Muscle of leg (tissue), 16 donors: ENCODE measurements around the gene TIMELESS. TPM values are rescaled to one million over a fixed set of nuclear protein-coding genes. Genes with fewer than 3 reads are reported as not detected.
A peak's percentile ranks its signal among the peaks of the same experiment; 100 is the strongest.
"Not testable (repeated sequence)": the region's sequence is repeated elsewhere in the genome, so short reads cannot be mapped to it uniquely, and the experiment has no call there.

ENCODE experiments used
- DNase-seq: peaks from one replicate; pipeline ENCODE4 v3.0.0; 2013
- H3K27ac ChIP-seq: one replicate; pipeline ENCODE4 v1.5.1; 2013; ENCODE audit warnings: mild to moderate bottlenecking, low read length, control low read depth
- H3K27me3 ChIP-seq: one replicate; pipeline ENCODE4 v1.6.1; 2013; ENCODE audit warnings: low read length; ENCODE audit not compliant: control insufficient read depth, insufficient read depth
- H3K36me3 ChIP-seq: one replicate; pipeline ENCODE4 v1.6.1; 2013; ENCODE audit warnings: low read length; ENCODE audit not compliant: control insufficient read depth, insufficient read depth
- H3K4me1 ChIP-seq: one replicate; pipeline ENCODE4 v1.6.1; 2013; ENCODE audit warnings: low read length; ENCODE audit not compliant: control insufficient read depth, insufficient read depth
- H3K4me3 ChIP-seq: one replicate; pipeline ENCODE4 v1.5.1; 2013; ENCODE audit warnings: low read length, control low read depth
- H3K9me3 ChIP-seq: replicated peaks from 2 replicates; pipeline ENCODE4 v1.6.1; 2013; ENCODE audit warnings: low read depth, low read length; ENCODE audit not compliant: control insufficient read depth
- WGBS: methylation state at CpG from one replicate; pipeline ENCODE4 v1.1.5; 2013; ENCODE audit warnings: missing lambda C conversion rate; ENCODE audit not compliant: insufficient coverage; 5-methylcytosine and 5-hydroxymethylcytosine counted together
- long read RNA-seq, 11 donors: transcript quantifications; one replicate each; lab custom pipeline, GENCODE V29; 2026
- polyA plus RNA-seq, 8 donors: library from polyadenylated mRNA; unstranded; fragments of 120-200 nt; gene quantifications; one replicate each; pipeline versions ENCODE4 v1.2.1 to v1.2.3, GENCODE V29; 2013; ENCODE audit warnings: inconsistent platforms in 1 of 8, low replicate concordance in 1 of 8; ENCODE audit not compliant: insufficient read length in 8 of 8, insufficient read depth in 1 of 8
- total RNA-seq: library from RNA; stranded (reverse); fragments of 120-200 nt; gene quantifications from one replicate; pipeline ENCODE4 v1.2.4, GENCODE V29; 2013

TIMELESS gene
- total RNA-seq (5.2 TPM), polyA plus RNA-seq (10 to 100 TPM; 14.5 to 22.8 (median 16.7) TPM)
- long read RNA-seq, donor 1, full-length matches to known transcripts = 1 of 1 reads
- long read RNA-seq, donor 1, partial matches to known transcripts = 0 of 1 reads
- long read RNA-seq, donor 1, other reads (novel, unspliced or antisense) = 0 of 1 reads
- long read RNA-seq, donor 2 = 0 reads
- long read RNA-seq, donor 3 = 0 reads
- long read RNA-seq, donor 4 = 0 reads
- long read RNA-seq, donor 5, full-length matches to known transcripts = 1 of 7 reads
- long read RNA-seq, donor 5, partial matches to known transcripts = 6 of 7 reads
- long read RNA-seq, donor 5, other reads (novel, unspliced or antisense) = 0 of 7 reads
- long read RNA-seq, donor 6 = 0 reads
- long read RNA-seq, donor 7 = 0 reads
- long read RNA-seq, donor 8, full-length matches to known transcripts = 1 of 12 reads
- long read RNA-seq, donor 8, partial matches to known transcripts = 11 of 12 reads
- long read RNA-seq, donor 8, other reads (novel, unspliced or antisense) = 0 of 12 reads
- long read RNA-seq, donor 9 = 0 reads
- long read RNA-seq, donor 10 = 0 reads
- long read RNA-seq, donor 11 = 0 reads

GRCh38 chr12:56448860-56449621 is at the start of gene TIMELESS:
TSS of gene TIMELESS (minus strand) at chr12:56449426. CDS start at chr12:56434170, 15,256 bp downstream.
- Histone ChIP-seq H3K4me1 (peaks cover 7% of the 10 kb centered on the region), H3K27me3 (no peaks in the 10 kb centered on the region)
- under 1% methylated on average over 54 of the region's 58 CpGs for WGBS

GRCh38 chr12:56498126-56498902 is 49.1 kb upstream of the TIMELESS start:
- 39% methylated on average over 4 of the region's 14 CpGs for WGBS
- H3K4me3 ChIP-seq = not testable (repeated sequence)

More at GRCh38 chr12:56448860-56449621, at the start of gene TIMELESS:
- H3K27ac ChIP-seq = peak within 1 kb of the TSS; percentile 97
- peak within 1 kb of the TSS; percentile 77 for H3K4me3 ChIP-seq
- DNase-seq = peak; percentile 97
- no peaks in the 10 kb centered on the region for H3K36me3 ChIP-seq
- no peaks in the 10 kb centered on the region for H3K9me3 ChIP-seq

GRCh38 chr12:56496704-56497103 is 47.5 kb upstream of the TIMELESS start:
- H3K27me3 ChIP-seq = peaks cover 22% of the 10 kb centered on the region
- no CpG with 5 or more reads among the region's 17 CpGs for WGBS
- H3K4me1 ChIP-seq, H3K9me3 ChIP-seq, H3K36me3 ChIP-seq, H3K4me3 ChIP-seq, H3K27ac ChIP-seq: not testable (repeated sequence)
- DNase-seq = peak; percentile 50

More at GRCh38 chr12:56498126-56498902, 49.1 kb upstream of the TIMELESS start:
- not testable (repeated sequence) for H3K9me3 ChIP-seq, H3K4me1 ChIP-seq, H3K36me3 ChIP-seq, DNase-seq, H3K27ac ChIP-seq
- peaks cover 20% of the 10 kb centered on the region for H3K27me3 ChIP-seq

GRCh38 chr12:56494481-56494880 is 45.3 kb upstream of the TIMELESS start:
- H3K36me3 ChIP-seq, H3K4me3 ChIP-seq, H3K4me1 ChIP-seq, H3K9me3 ChIP-seq, H3K27ac ChIP-seq, DNase-seq: not testable (repeated sequence)
- peaks cover 30% of the 10 kb centered on the region for H3K27me3 ChIP-seq
- 97% methylated on average over 17 of the region's 27 CpGs for WGBS

GRCh38 chr12:56494106-56494415 is 44.8 kb upstream of the TIMELESS start:
- not testable (repeated sequence) for H3K4me1 ChIP-seq, DNase-seq, H3K4me3 ChIP-seq, H3K36me3 ChIP-seq, H3K9me3 ChIP-seq, H3K27ac ChIP-seq
- peaks cover 30% of the 10 kb centered on the region for H3K27me3 ChIP-seq
- 94% methylated on average over 12 of the region's 15 CpGs for WGBS

GRCh38 chr12:56493409-56494105 is 44.3 kb upstream of the TIMELESS start:
- not testable (repeated sequence) for H3K36me3 ChIP-seq, DNase-seq, H3K27ac ChIP-seq, H3K4me3 ChIP-seq, H3K9me3 ChIP-seq, H3K4me1 ChIP-seq
- peaks cover 32% of the 10 kb centered on the region for H3K27me3 ChIP-seq
- 90% methylated on average over 18 of the region's 31 CpGs for whole genome bisulfite sequencing

- Histone ChIP-seq H3K27ac (no peak overlapping the region), H3K9me3 (no peaks in the 10 kb centered on the region), H3K36me3 (no peaks in the 10 kb centered on the region), H3K27me3 (peaks cover 50% of the 10 kb centered on the region), H3K4me1 (peaks cover 16% of the 10 kb centered on the region), H3K4me3 (no peak overlapping the region)
- no peak for DNase-seq
Observed at GRCh38 chr12:56490360-56490759, 41.1 kb upstream of the TIMELESS start.

GRCh38 chr12:56488041-56488955 is 39.1 kb upstream of the TIMELESS start, which contains the start of gene GLS2:
TSS of gene GLS2 (minus strand) at chr12:56488161. CDS start at chr12:56488118, 43 bp downstream.
- Histone ChIP-seq H3K36me3 (no peaks in the 10 kb centered on the region), H3K27ac (no peak within 1 kb of the TSS), H3K9me3 (no peaks in the 10 kb centered on the region), H3K27me3 (peaks cover 50% of the 10 kb centered on the region), H3K4me1 (peaks cover 16% of the 10 kb centered on the region), H3K4me3 (peak within 1 kb of the TSS; percentile 52)
- 16% methylated on average over 59 of the region's 59 CpGs for WGBS
- peak; percentile 88 for DNase-seq
